ENCODE measurements around the gene PODXL.

Gene PODXL

GRCh38 chr7:131556053-131556908 is at the start of gene PODXL:
Gene PODXL, minus strand, starts transcription at chr7:131556628. Its CDS starts 269 bp downstream, at chr7:131556359.
- no peak for DNase-seq (ENCODE audit: low read depth, low spot score)

GRCh38 chr7:131605280-131605878 is 49.0 kb upstream of the PODXL start:
- DNase-seq (ENCODE audit: low read depth, low spot score), result no peak

GRCh38 chr7:131604841-131605279 is 48.4 kb upstream of the PODXL start:
- DNase-seq (ENCODE audit: low read depth, low spot score), result no peak

- no peak for DNase-seq (ENCODE audit: low read depth, low spot score)
These were observed 47.5 kb upstream of the PODXL start for GRCh38 chr7:131603932-131604331.

- DNase-seq (ENCODE audit: low read depth, low spot score), result no peak
These were observed 46.6 kb upstream of the PODXL start for GRCh38 chr7:131602994-131603372.

- DNase-seq (ENCODE audit: low read depth, low spot score), result no peak
These were observed 46.0 kb upstream of the PODXL start for GRCh38 chr7:131602304-131602993.

GRCh38 chr7:131600085-131600881 is 43.9 kb upstream of the PODXL start:
- DNase-seq (ENCODE audit: low read depth, low spot score), result no peak

GRCh38 chr7:131596785-131597184 is 40.4 kb upstream of the PODXL start:
- no peak for DNase-seq (ENCODE audit: low read depth, low spot score)

- DNase-seq (ENCODE audit: low read depth, low spot score), result no peak
These were observed 39.3 kb upstream of the PODXL start for GRCh38 chr7:131595699-131596098.

- DNase-seq (ENCODE audit: low read depth, low spot score), result no peak
These were observed 35.4 kb upstream of the PODXL start for GRCh38 chr7:131591687-131592319.

GRCh38 chr7:131587315-131587923 is 31.0 kb upstream of the PODXL start:
- no peak for DNase-seq (ENCODE audit: low read depth, low spot score)

- no peak for DNase-seq (ENCODE audit: low read depth, low spot score)
These were observed 30.3 kb upstream of the PODXL start for GRCh38 chr7:131586759-131587158.

- no peak for DNase-seq (ENCODE audit: low read depth, low spot score)
These were observed 29.8 kb upstream of the PODXL start for GRCh38 chr7:131586259-131586658.

GRCh38 chr7:131583430-131583829 is 27.0 kb upstream of the PODXL start:
- DNase-seq (ENCODE audit: low read depth, low spot score), result no peak

GRCh38 chr7:131581241-131582051 is 25.0 kb upstream of the PODXL start:
- DNase-seq (ENCODE audit: low read depth, low spot score), result no peak

- no peak for DNase-seq (ENCODE audit: low read depth, low spot score)
These were observed 22.2 kb upstream of the PODXL start for GRCh38 chr7:131578602-131579001.

- no peak for DNase-seq (ENCODE audit: low read depth, low spot score)
These were observed 18.3 kb upstream of the PODXL start for GRCh38 chr7:131574741-131575140.

GRCh38 chr7:131570401-131570800 is 14.0 kb upstream of the PODXL start:
- DNase-seq (ENCODE audit: low read depth, low spot score), result no peak

- no peak for DNase-seq (ENCODE audit: low read depth, low spot score)
These were observed 12.5 kb upstream of the PODXL start for GRCh38 chr7:131568970-131569369.

GRCh38 chr7:131568510-131568909 is 12.1 kb upstream of the PODXL start:
- no peak for DNase-seq (ENCODE audit: low read depth, low spot score)
